ENCODE data around the gene AGMO. TPM values are rescaled to one million over a fixed set of nuclear protein-coding genes. Genes with fewer than 3 reads are reported as not detected.

Gene AGMO
- total RNA-seq, 2 donors from 2014 or later: 1.9 TPM; not detected in 1

DNA sequence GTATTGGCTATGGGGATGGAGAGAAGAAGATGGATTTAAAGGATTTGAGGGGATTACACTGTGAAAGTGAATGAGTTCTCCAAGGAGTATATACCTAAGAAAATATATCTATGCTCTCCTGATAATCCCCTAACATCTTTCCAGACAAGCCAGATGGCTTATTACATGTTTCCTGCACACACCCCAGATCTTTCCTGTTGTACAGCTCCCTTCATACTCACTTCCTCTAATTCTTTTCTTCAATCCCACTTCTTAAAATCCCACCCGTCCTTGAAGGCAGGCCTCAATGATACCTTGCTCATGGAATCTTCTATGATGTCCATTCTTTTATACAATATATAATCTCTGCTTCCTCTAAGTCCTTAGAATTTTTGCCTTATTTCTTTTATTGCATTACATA, 342.1 kb downstream of the AGMO start:
- WGBS, 2 experiments (ENCODE audit: insufficient coverage in 1 of 2, insufficient read length in 1 of 2): 80% methylated on average over 1 of the region's 1 CpG; no CpG with 5 or more reads in 1 of the 2 experiments
- H3K9me3 Mint-ChIP-seq: peaks cover 3% of the 10 kb centered on the region
- Histone ChIP-seq H3K27ac (ENCODE audit: low read depth, low read length) (no peak overlapping the region), H3K27me3 (ENCODE audit: control insufficient read depth, insufficient read depth, low read length, poor library complexity, severe bottlenecking) (no peaks in the 10 kb centered on the region), H3K9ac (ENCODE audit: extremely low read depth, low read length, poor library complexity, severe bottlenecking) (no peak overlapping the region), H3K36me3 (ENCODE audit: control insufficient read depth, insufficient read depth, low read length) (no peaks in the 10 kb centered on the region), H3K9me3 (ENCODE audit: control insufficient read depth, low read length) (peaks cover 4% of the 10 kb centered on the region), H3K4me1 (ENCODE audit: control insufficient read depth, insufficient read depth, low read length) (no peaks in the 10 kb centered on the region), H3K4me3 (ENCODE audit: low read length) (no peak overlapping the region)
- no peak for DNase-seq
- peaks cover 5% of the 10 kb centered on the region for H3K4me1 Mint-ChIP-seq
- no peak for TF ChIP-seq CTCF (conservative IDR thresholded peaks at IDR 0.05)
- H3K36me3 Mint-ChIP-seq (ENCODE audit: low read depth): no peaks in the 10 kb centered on the region
- no peak overlapping the region for H3K27ac Mint-ChIP-seq
- H3K4me3 Mint-ChIP-seq: no peak overlapping the region
- H3K27me3 Mint-ChIP-seq (ENCODE audit: insufficient read depth): no peaks in the 10 kb centered on the region

DNA sequence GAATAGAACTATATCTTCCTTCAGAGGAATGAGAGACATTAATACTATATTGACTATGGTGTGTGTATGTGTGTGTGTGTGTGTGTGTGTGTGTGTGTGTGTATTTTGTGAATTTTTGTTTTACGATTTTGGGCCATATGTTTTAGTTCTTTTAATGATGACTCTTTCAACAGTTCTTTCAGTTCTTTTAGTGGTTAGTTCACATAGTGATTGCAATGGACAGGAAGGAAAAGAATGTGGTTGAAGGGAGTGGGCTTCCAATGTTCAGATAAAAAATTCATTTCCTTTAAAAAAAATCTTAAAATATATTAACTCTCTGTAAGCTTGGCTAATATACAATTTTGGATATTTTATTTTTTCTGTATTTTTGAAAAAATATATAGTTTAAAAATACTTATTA, 343.6 kb downstream of the AGMO start:
- Mint-ChIP-seq H3K27me3 (ENCODE audit: insufficient read depth) (no peaks in the 10 kb centered on the region), H3K4me3 (no peak overlapping the region), H3K27ac (no peak overlapping the region), H3K36me3 (ENCODE audit: low read depth) (no peaks in the 10 kb centered on the region), H3K4me1 (peaks cover 5% of the 10 kb centered on the region), H3K9me3 (no peaks in the 10 kb centered on the region)
- Histone ChIP-seq H3K27me3 (ENCODE audit: control insufficient read depth, insufficient read depth, low read length, poor library complexity, severe bottlenecking) (no peaks in the 10 kb centered on the region), H3K4me1 (ENCODE audit: control insufficient read depth, insufficient read depth, low read length) (no peaks in the 10 kb centered on the region), H3K9ac (ENCODE audit: extremely low read depth, low read length, poor library complexity, severe bottlenecking) (no peak overlapping the region), H3K9me3 (ENCODE audit: control insufficient read depth, low read length) (no peaks in the 10 kb centered on the region), H3K4me3 (ENCODE audit: low read length) (no peak overlapping the region), H3K27ac (ENCODE audit: low read depth, low read length) (no peak overlapping the region), H3K36me3 (ENCODE audit: control insufficient read depth, insufficient read depth, low read length) (no peaks in the 10 kb centered on the region)
- 100% methylated on average over 1 of the region's 1 CpG; no CpG with 5 or more reads in 1 of the 2 experiments for WGBS, 2 experiments (ENCODE audit: insufficient coverage in 1 of 2, insufficient read length in 1 of 2)
- no peak for TF ChIP-seq CTCF (conservative IDR thresholded peaks at IDR 0.05)
- no peak for DNase-seq

DNA sequence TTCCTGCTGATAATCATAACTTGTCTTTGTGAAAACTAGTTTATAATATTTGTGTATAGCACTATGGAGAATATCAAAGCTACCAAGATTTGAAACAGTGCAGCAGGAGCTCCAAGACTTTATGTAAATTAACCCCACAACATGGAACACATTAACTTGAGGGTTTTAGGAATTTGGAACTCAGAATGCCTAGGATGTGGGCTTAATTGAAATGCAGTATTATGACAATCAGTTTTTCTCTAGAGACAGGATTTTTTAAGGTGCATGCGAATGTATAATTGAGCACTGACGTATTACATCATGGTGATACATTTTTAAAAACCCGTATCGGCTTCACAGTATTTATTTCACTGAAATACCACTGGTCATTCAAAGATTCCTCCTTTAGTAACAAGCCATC, 346.2 kb downstream of the AGMO start:
- no peak overlapping the region for H3K9ac ChIP-seq (ENCODE audit: extremely low read depth, low read length, poor library complexity, severe bottlenecking)
- H3K4me1 Mint-ChIP-seq: no peaks in the 10 kb centered on the region
- no peaks in the 10 kb centered on the region for H3K36me3 Mint-ChIP-seq (ENCODE audit: low read depth)
- no peak overlapping the region for H3K27ac ChIP-seq (ENCODE audit: low read depth, low read length)
- WGBS, 2 experiments (ENCODE audit: insufficient coverage in 1 of 2, insufficient read length in 1 of 2): 92 to 93% methylated on average over 4 of the region's 4 CpGs
- no peaks in the 10 kb centered on the region for H3K27me3 Mint-ChIP-seq (ENCODE audit: insufficient read depth)
- no peaks in the 10 kb centered on the region for H3K9me3 ChIP-seq (ENCODE audit: control insufficient read depth, low read length)
- no peak overlapping the region for H3K27ac Mint-ChIP-seq
- no peak overlapping the region for H3K4me3 Mint-ChIP-seq
- TF ChIP-seq CTCF (conservative IDR thresholded peaks at IDR 0.05): no peak
- H3K27me3 ChIP-seq (ENCODE audit: control insufficient read depth, insufficient read depth, low read length, poor library complexity, severe bottlenecking): no peaks in the 10 kb centered on the region
- no peaks in the 10 kb centered on the region for H3K9me3 Mint-ChIP-seq
- no peaks in the 10 kb centered on the region for H3K4me1 ChIP-seq (ENCODE audit: control insufficient read depth, insufficient read depth, low read length)
- no peaks in the 10 kb centered on the region for H3K36me3 ChIP-seq (ENCODE audit: control insufficient read depth, insufficient read depth, low read length)
- H3K4me3 ChIP-seq (ENCODE audit: low read length): no peak overlapping the region
- DNase-seq: no peak

All from endodermal cell (in vitro differentiated cells).